Lung (tissue), 12 donors: ENCODE results near the gene HSD17B8. TPM values are rescaled to one million over a fixed set of nuclear protein-coding genes. Genes with fewer than 3 reads are reported as not detected.

ENCODE experiments used
- ATAC-seq: fragments of 200-7000 bp; cut with Tn5 transposase; one replicate; pipeline ENCODE4 v1.9.1; 2020; ENCODE audit warnings: moderate number of reproducible peaks; ENCODE audit not compliant: insufficient read depth, low FRiP score
- DNase-seq, 3 donors: peaks; one replicate each; pipeline ENCODE4 v3.0.0-alpha.2; 2013 to 2017
- H3K27ac ChIP-seq, 2 donors: one replicate each; pipeline ENCODE4 v1.5.1; 2013; ENCODE audit warnings: mild to moderate bottlenecking in 2 of 2, moderate library complexity in 2 of 2, control low read depth in 1 of 2, inconsistent platforms in 1 of 2, low read depth in 1 of 2, low read length in 1 of 2
- H3K27me3 ChIP-seq, 3 donors: one replicate each; pipeline ENCODE4 v1.5.1; 2013; ENCODE audit warnings: low read length in 2 of 3; ENCODE audit not compliant: control insufficient read depth in 3 of 3, insufficient read depth in 3 of 3
- H3K36me3 ChIP-seq, 4 donors: one replicate each; pipeline ENCODE4 v1.5.1; 2013; ENCODE audit warnings: low read length in 4 of 4, mild to moderate bottlenecking in 1 of 4, moderate library complexity in 1 of 4; ENCODE audit not compliant: control insufficient read depth in 4 of 4, insufficient read depth in 4 of 4
- H3K4me1 ChIP-seq, 5 donors: one replicate each; pipeline ENCODE4 v1.5.1; 2013; ENCODE audit warnings: low read length in 5 of 5, mild to moderate bottlenecking in 2 of 5, moderate library complexity in 1 of 5; ENCODE audit not compliant: control insufficient read depth in 5 of 5, insufficient read depth in 5 of 5
- H3K4me3 ChIP-seq: one replicate; pipeline ENCODE4 v1.5.1; 2013; ENCODE audit warnings: mild to moderate bottlenecking, control low read depth, moderate library complexity
- H3K9ac ChIP-seq, 2 donors: one replicate each; pipeline ENCODE4 v1.5.1; 2013; ENCODE audit warnings: low read length in 2 of 2, control low read depth in 1 of 2; ENCODE audit not compliant: insufficient read depth in 1 of 2
- H3K9me3 ChIP-seq, 4 donors: one replicate each; pipeline ENCODE4 v1.5.1; 2013; ENCODE audit warnings: low read length in 3 of 4, mild to moderate bottlenecking in 1 of 4, moderate library complexity in 1 of 4; ENCODE audit not compliant: control insufficient read depth in 4 of 4, insufficient read depth in 3 of 4
- CTCF ChIP-seq: IDR thresholded peaks from 2 replicates; pipeline ENCODE4 v1.5.1; 2012; ENCODE audit warnings: mild to moderate bottlenecking; ENCODE audit errors: control extremely low read depth, extremely low read depth
- WGBS, 2 donors: extraction: QIAGEN DNeasy Blood & Tissue Kit; methylation state at CpG; one replicate each; pipeline ENCODE4 v1.1.7; 2013; 5-methylcytosine and 5-hydroxymethylcytosine counted together
- polyA plus RNA-seq, 2 donors: library from polyadenylated mRNA; stranded (reverse); fragments of 200-250 nt; gene quantifications; one replicate each; pipeline ENCODE4 v1.2.1, GENCODE V29; 2013
- total RNA-seq, 2 donors: library from RNA; depleted of rRNA in 1 of 2; stranded (reverse); fragments of >200 nt in 1 of 2; gene quantifications; one replicate each; pipeline ENCODE4 v1.2.1, GENCODE V29; 2014 to 2021
- donor health status: control.
- donor health status: control.
- donor health status: Bipolar disorder and iron deficiency.
- donor health status: healthy.
- donor health status: DM: yes; HTN: yes; CAD: no.

Gene HSD17B8
- total and polyA plus RNA-seq, 4 donors, result 19.0 to 22.7 (median 19.7) TPM

GRCh38 chr6:33249732-33250630 lies 45.5 kb downstream of the HSD17B8 start:
- Histone ChIP-seq H3K27ac (peak overlapping the region; percentile 92 to 94), H3K4me3 (peak overlapping the region; percentile 41), H3K27me3 (no peaks in the 10 kb centered on the region), H3K4me1 (peaks cover 3 to 23% (median 6%) of the 10 kb centered on the region in 5 donors), H3K9me3 (no peaks in the 10 kb centered on the region), H3K9ac (peak overlapping the region in 1 of 2 donors; percentile 76), H3K36me3 (peaks cover 0 to 16% (median 6%) of the 10 kb centered on the region in 4 donors)
- WGBS, 2 donors, result 18 to 20% methylated on average over 15 of the region's 15 CpGs
- TF ChIP-seq CTCF, result no peak
- DNase-seq (no peak), ATAC-seq (no peak)

GRCh38 chr6:33250731-33251130 lies 46.3 kb downstream of the HSD17B8 start:
- Histone ChIP-seq H3K36me3 (peaks cover 0 to 16% (median 8%) of the 10 kb centered on the region in 4 donors), H3K27ac (peak overlapping the region in 1 of 2 donors; percentile 92), H3K9me3 (no peaks in the 10 kb centered on the region), H3K4me1 (peaks cover 3 to 23% (median 6%) of the 10 kb centered on the region in 5 donors), H3K27me3 (no peaks in the 10 kb centered on the region), H3K4me3 (no peak overlapping the region), H3K9ac (no peak overlapping the region)
- DNase-seq (no peak), ATAC-seq (no peak)
- no peak for TF ChIP-seq CTCF
- WGBS, 2 donors, result 96 to 97% methylated on average over 13 of the region's 13 CpGs

- no peak overlapping the region for H3K27ac ChIP-seq
- H3K36me3 ChIP-seq, result peaks cover 0 to 16% (median 8%) of the 10 kb centered on the region in 4 donors
- no peaks in the 10 kb centered on the region for H3K9me3 ChIP-seq
- H3K4me1 ChIP-seq, result peaks cover 3 to 23% (median 6%) of the 10 kb centered on the region in 5 donors
- H3K9ac ChIP-seq, result no peak overlapping the region
- no peaks in the 10 kb centered on the region for H3K27me3 ChIP-seq
- WGBS, 2 donors, result 85 to 88% methylated on average over 6 of the region's 6 CpGs
- no peak for TF ChIP-seq CTCF
- ATAC-seq, result no peak
- no peak overlapping the region for H3K4me3 ChIP-seq
- DNase-seq, result no peak
These were observed 47.0 kb downstream of the HSD17B8 start for GRCh38 chr6:33251395-33252012.
